Endodermal cell (in vitro differentiated cells): ENCODE results near the gene COPS7B. TPM values are rescaled to one million over a fixed set of nuclear protein-coding genes. Genes with fewer than 3 reads are reported as not detected.

Source experiments
- DNase-seq: peaks from one replicate; pipeline ENCODE4 v3.0.0-alpha.2; 2017
- H3K27ac ChIP-seq: 2 replicates; pipeline ENCODE4 v1.5.1; 2013; ENCODE audit warnings: mild to moderate bottlenecking, low read depth, low read length, moderate library complexity
- H3K27me3 ChIP-seq: 2 replicates; pipeline ENCODE4 v1.6.1; 2013; ENCODE audit warnings: mild to moderate bottlenecking, low read length, moderate library complexity; ENCODE audit not compliant: insufficient read depth, control insufficient read depth, poor library complexity, severe bottlenecking
- H3K36me3 ChIP-seq: 2 replicates; pipeline ENCODE4 v1.7.0; 2013; ENCODE audit warnings: mild to moderate bottlenecking, low read length, moderate library complexity; ENCODE audit not compliant: control insufficient read depth, insufficient read depth
- H3K4me1 ChIP-seq: one replicate; pipeline ENCODE4 v1.7.0; 2013; ENCODE audit warnings: low read length; ENCODE audit not compliant: control insufficient read depth, insufficient read depth
- H3K4me3 ChIP-seq: 2 replicates; pipeline ENCODE4 v1.5.1; 2013; ENCODE audit warnings: mild to moderate bottlenecking, low read length, moderate library complexity
- H3K9ac ChIP-seq: 2 replicates; pipeline ENCODE4 v1.6.1; 2013; ENCODE audit warnings: mild to moderate bottlenecking, low read length, moderate library complexity; ENCODE audit not compliant: poor library complexity, severe bottlenecking; ENCODE audit errors: extremely low read depth
- H3K9me3 ChIP-seq: 2 replicates; pipeline ENCODE4 v1.6.1; 2013; ENCODE audit warnings: mild to moderate bottlenecking, low read length, moderate library complexity; ENCODE audit not compliant: control insufficient read depth
- H3K27ac Mint-ChIP-seq: 2 replicates; pipeline ENCODE4 v1.8.0; 2020; ENCODE audit warnings: mixed read lengths
- H3K27me3 Mint-ChIP-seq: 2 replicates; pipeline ENCODE4 v1.8.0; 2021; ENCODE audit warnings: mild to moderate bottlenecking, mixed read lengths; ENCODE audit not compliant: insufficient read depth
- H3K36me3 Mint-ChIP-seq: 2 replicates; pipeline ENCODE4 v1.8.0; 2020; ENCODE audit warnings: low read depth, mixed read lengths
- H3K4me1 Mint-ChIP-seq: 2 replicates; pipeline ENCODE4 v1.8.0; 2020; ENCODE audit warnings: mixed read lengths
- H3K4me3 Mint-ChIP-seq: 2 replicates; pipeline ENCODE4 v1.8.0; 2020; ENCODE audit warnings: mild to moderate bottlenecking, moderate library complexity, mixed read lengths
- H3K9me3 Mint-ChIP-seq: 2 replicates; pipeline ENCODE4 v1.8.0; 2020; ENCODE audit warnings: mild to moderate bottlenecking, mixed read lengths
- CTCF ChIP-seq: fragments of 200-600 bp; sonication (generic); conservative IDR thresholded peaks from 2 replicates; pipeline ENCODE4 v1.5.0; 2021; ENCODE audit warnings: antibody characterized with exemption, mild to moderate bottlenecking
- WGBS, 2 experiments: methylation state at CpG; one replicate each; pipeline versions ENCODE4 v1.1.5 to v1.1.7; 2013; ENCODE audit warnings: missing lambda C conversion rate in 2 of 2, mixed read lengths in 1 of 2; ENCODE audit not compliant: insufficient coverage in 1 of 2, insufficient read length in 1 of 2; 5-methylcytosine and 5-hydroxymethylcytosine counted together
- total RNA-seq, 2 donors: library from RNA; stranded (reverse); fragmentation: NEBNext Ultra II Directional in 1 of 2; extraction: Animal tissue kit (Norgen Biotek cat#: 25700) in 1 of 2; gene quantifications; 2 replicates in 1 of 2; 3 replicates in 1 of 2; pipeline ENCODE4 v1.2.1, GENCODE V29; 2021

COPS7B gene
- total RNA-seq, 2 donors from 2014 or later, result 55.0 to 67.1 TPM

GRCh38 chr2:231781798-231782726 lies 4.2 kb upstream of the COPS7B start:
- no peak overlapping the region for H3K27ac ChIP-seq
- WGBS, 2 experiments, result 26 to 27% methylated on average over 9 to 12 of the region's 12 CpGs

GRCh38 chr2:231785413-231785812 lies 832 bp upstream of the COPS7B start:
- H3K27ac ChIP-seq, result no peak overlapping the region
- Mint-ChIP-seq H3K27me3 (no peaks in the 10 kb centered on the region), H3K36me3 (peaks cover 8% of the 10 kb centered on the region), H3K4me1 (peaks cover 30% of the 10 kb centered on the region), H3K27ac (peak overlapping the region; percentile 97), H3K9me3 (no peaks in the 10 kb centered on the region), H3K4me3 (peak overlapping the region; percentile 84)
- H3K4me3 ChIP-seq, result peak overlapping the region; percentile 84
- WGBS, 2 experiments, result 98% methylated on average over 2 of the region's 2 CpGs; no CpG with 5 or more reads in 1 of the 2 experiments
- no peak for DNase-seq
- peaks cover 21% of the 10 kb centered on the region for H3K36me3 ChIP-seq
- H3K9me3 ChIP-seq, result no peaks in the 10 kb centered on the region
- no peak for TF ChIP-seq CTCF
- peak overlapping the region; percentile 73 for H3K9ac ChIP-seq
- H3K27me3 ChIP-seq, result no peaks in the 10 kb centered on the region
- peaks cover 9% of the 10 kb centered on the region for H3K4me1 ChIP-seq

More at GRCh38 chr2:231781798-231782726, 4.2 kb upstream of the COPS7B start:
- no peaks in the 10 kb centered on the region for H3K9me3 ChIP-seq
- no peak for DNase-seq
- no peaks in the 10 kb centered on the region for H3K36me3 Mint-ChIP-seq
- H3K4me3 ChIP-seq, result peak overlapping the region; percentile 90
- peak overlapping the region; percentile 93 for H3K27ac Mint-ChIP-seq
- no peaks in the 10 kb centered on the region for H3K36me3 ChIP-seq
- peak overlapping the region; percentile 43 for H3K9ac ChIP-seq
- TF ChIP-seq CTCF, result no peak
- peaks cover 23% of the 10 kb centered on the region for H3K4me1 Mint-ChIP-seq
- H3K9me3 Mint-ChIP-seq, result no peaks in the 10 kb centered on the region
- peaks cover 4% of the 10 kb centered on the region for H3K27me3 Mint-ChIP-seq
- H3K4me3 Mint-ChIP-seq, result peak overlapping the region; percentile 88
- no peaks in the 10 kb centered on the region for H3K27me3 ChIP-seq
- no peaks in the 10 kb centered on the region for H3K4me1 ChIP-seq

- Histone ChIP-seq H3K9me3 (no peaks in the 10 kb centered on the region), H3K27me3 (no peaks in the 10 kb centered on the region), H3K36me3 (peaks cover 22% of the 10 kb centered on the region), H3K4me1 (peaks cover 9% of the 10 kb centered on the region), H3K27ac (peak overlapping the region; percentile 85), H3K4me3 (peak overlapping the region; percentile 84), H3K9ac (peak overlapping the region; percentile 73)
- Mint-ChIP-seq H3K27ac (peak overlapping the region; percentile 97), H3K36me3 (peaks cover 8% of the 10 kb centered on the region), H3K4me3 (peak overlapping the region; percentile 84), H3K27me3 (no peaks in the 10 kb centered on the region), H3K9me3 (no peaks in the 10 kb centered on the region), H3K4me1 (peaks cover 30% of the 10 kb centered on the region)
- no peak for TF ChIP-seq CTCF
- WGBS, 2 experiments, result 43 to 57% methylated on average over 3 to 6 of the region's 6 CpGs
- no peak for DNase-seq
Measured at GRCh38 chr2:231785822-231786176, 446 bp upstream of the COPS7B start.
